Tibial nerve (tissue), 4 donors: Measurements from ENCODE around the gene ADRM1.

Experiments used
- EP300 ChIP-seq, 2 donors: sonication (generic); formaldehyde crosslinking; IDR thresholded peaks; one replicate each; pipeline ENCODE4 v1.6.1; 2017; ENCODE audit warnings: antibody characterized with exemption in 2 of 2, mild to moderate bottlenecking in 1 of 2
- POLR2A ChIP-seq, 2 donors: fragments of 450-650 bp; IDR thresholded peaks; one replicate each; pipeline ENCODE4 v1.6.1; 2017; ENCODE audit warnings: antibody characterized with exemption in 2 of 2, mild to moderate bottlenecking in 2 of 2, moderate library complexity in 2 of 2
- TF ChIP-seq, protein P1 (sequence below), 5 experiments: fragments of 200-600 bp in 3 of 5; fragments of 450-650 bp in 2 of 5; sonication (generic) in 3 of 5; IDR thresholded peaks; one replicate each; pipeline ENCODE4 v1.5.1; 2016 to 2019; ENCODE audit warnings: antibody characterized with exemption in 5 of 5, mild to moderate bottlenecking in 3 of 5, moderate library complexity in 2 of 5

DNA sequence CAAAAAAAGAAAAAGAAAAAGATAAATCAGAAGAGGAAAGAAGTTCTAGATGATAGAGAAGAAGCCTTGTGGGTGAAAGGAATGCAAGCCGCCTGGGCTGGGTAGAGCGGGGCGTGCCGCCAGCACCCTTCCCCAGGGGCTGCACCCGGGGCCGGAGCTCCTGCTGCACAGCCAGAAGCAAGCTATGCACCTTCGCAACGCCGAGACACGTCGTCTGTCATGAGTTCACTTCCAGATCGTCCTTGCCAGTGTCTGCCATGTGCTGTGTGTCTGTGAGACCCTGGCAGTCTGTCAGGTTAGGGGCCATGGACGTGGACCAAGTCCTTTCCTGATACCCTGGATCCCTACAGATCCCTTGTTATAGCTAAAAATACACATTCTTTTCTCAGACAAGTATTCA lies 25.5 kb upstream of the ADRM1 start:
- TF ChIP-seq, protein P1, sequence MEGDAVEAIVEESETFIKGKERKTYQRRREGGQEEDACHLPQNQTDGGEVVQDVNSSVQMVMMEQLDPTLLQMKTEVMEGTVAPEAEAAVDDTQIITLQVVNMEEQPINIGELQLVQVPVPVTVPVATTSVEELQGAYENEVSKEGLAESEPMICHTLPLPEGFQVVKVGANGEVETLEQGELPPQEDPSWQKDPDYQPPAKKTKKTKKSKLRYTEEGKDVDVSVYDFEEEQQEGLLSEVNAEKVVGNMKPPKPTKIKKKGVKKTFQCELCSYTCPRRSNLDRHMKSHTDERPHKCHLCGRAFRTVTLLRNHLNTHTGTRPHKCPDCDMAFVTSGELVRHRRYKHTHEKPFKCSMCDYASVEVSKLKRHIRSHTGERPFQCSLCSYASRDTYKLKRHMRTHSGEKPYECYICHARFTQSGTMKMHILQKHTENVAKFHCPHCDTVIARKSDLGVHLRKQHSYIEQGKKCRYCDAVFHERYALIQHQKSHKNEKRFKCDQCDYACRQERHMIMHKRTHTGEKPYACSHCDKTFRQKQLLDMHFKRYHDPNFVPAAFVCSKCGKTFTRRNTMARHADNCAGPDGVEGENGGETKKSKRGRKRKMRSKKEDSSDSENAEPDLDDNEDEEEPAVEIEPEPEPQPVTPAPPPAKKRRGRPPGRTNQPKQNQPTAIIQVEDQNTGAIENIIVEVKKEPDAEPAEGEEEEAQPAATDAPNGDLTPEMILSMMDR (IDR thresholded peaks at IDR 0.05) = no peak
- TF ChIP-seq POLR2A (IDR thresholded peaks at IDR 0.05) (no peak), EP300 (IDR thresholded peaks at IDR 0.05) (no peak)
